ENCODE data around the gene PIGZ. TPM values are rescaled to one million over a fixed set of nuclear protein-coding genes. Genes with fewer than 3 reads are reported as not detected.

PIGZ gene
- total RNA-seq, 1 experiment from 2014 or later, result 0.55 TPM

- no peak for DNase-seq
- no peak overlapping the region for H3K4me3 ChIP-seq (ENCODE audit: insufficient read depth, low read depth, low read length)
- no peaks in the 10 kb centered on the region for H3K36me3 ChIP-seq (replicated peaks; ENCODE audit: control insufficient read depth, insufficient read depth, low read length)
- peaks cover 12% of the 10 kb centered on the region for H3K27me3 ChIP-seq (ENCODE audit: control insufficient read depth, insufficient read depth, low read length)
These were observed 6.7 kb upstream of the PIGZ start for GRCh38 chr3:196975349-196975748.

DNA sequence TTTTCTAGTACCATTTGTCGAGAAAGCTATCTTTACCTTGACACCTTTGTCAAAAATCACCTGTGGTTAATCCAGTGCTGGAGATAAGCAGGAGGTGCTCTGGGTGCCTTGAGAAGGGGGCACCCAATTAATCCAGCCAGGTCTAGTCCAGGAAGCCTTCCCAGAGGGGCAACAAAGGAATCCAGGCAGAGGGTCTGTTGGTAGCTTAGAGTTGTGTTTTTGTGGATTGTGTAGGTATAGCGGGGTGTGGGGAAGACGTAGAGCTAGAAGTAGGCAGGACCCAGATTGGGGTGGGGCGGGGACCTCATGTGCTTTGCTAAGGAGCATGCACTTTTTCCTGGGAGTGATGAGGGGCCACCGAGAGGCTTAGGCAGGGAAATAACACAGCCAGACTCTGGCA lies 6.0 kb upstream of the PIGZ start:
- Histone ChIP-seq H3K4me3 (ENCODE audit: insufficient read depth, low read depth, low read length) (no peak overlapping the region), H3K27me3 (ENCODE audit: control insufficient read depth, insufficient read depth, low read length) (peaks cover 18% of the 10 kb centered on the region), H3K36me3 (replicated peaks; ENCODE audit: control insufficient read depth, insufficient read depth, low read length) (no peaks in the 10 kb centered on the region)
- no peak for DNase-seq

- DNase-seq, result no peak
- H3K27me3 ChIP-seq (ENCODE audit: control insufficient read depth, insufficient read depth, low read length), result peaks cover 50% of the 10 kb centered on the region
These were observed 2.6 kb upstream of the PIGZ start for GRCh38 chr3:196971094-196971698.

DNA sequence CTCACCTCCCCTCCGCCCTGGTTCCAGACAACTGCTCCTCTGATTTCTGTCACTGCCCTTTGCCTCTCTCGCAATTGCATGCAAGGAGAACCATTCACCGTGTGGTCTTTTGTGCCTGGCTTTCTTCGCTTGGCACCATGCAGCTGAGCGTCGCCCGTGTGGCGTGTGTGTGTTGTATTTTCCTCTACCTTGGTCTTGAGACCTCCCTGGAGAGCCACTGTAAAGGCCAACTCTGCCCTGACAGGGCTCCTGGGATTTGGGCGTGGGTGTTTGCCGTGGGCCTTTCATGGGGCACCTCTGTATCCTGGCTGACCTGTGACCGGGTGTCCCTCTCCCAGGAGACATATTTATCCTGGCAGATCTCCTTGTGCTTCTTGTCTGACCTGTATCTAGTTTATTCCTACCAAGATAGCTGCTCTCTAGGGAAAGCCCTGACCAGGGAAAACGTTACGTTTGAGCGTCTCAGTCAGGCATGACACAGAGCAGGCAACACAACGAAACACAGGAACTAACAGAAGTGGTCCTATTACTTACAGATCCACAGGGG lies 2.0 kb upstream of the PIGZ start:
- no peaks in the 10 kb centered on the region for H3K36me3 ChIP-seq (replicated peaks; ENCODE audit: control insufficient read depth, insufficient read depth, low read length)
- H3K27me3 ChIP-seq (ENCODE audit: control insufficient read depth, insufficient read depth, low read length), result peaks cover 56% of the 10 kb centered on the region
- no peak for DNase-seq
- H3K4me3 ChIP-seq (ENCODE audit: insufficient read depth, low read depth, low read length), result no peak overlapping the region

More at GRCh38 chr3:196971094-196971698, 2.6 kb upstream of the PIGZ start:
- no peak overlapping the region for H3K4me3 ChIP-seq (ENCODE audit: insufficient read depth, low read depth, low read length)
- no peaks in the 10 kb centered on the region for H3K36me3 ChIP-seq (replicated peaks; ENCODE audit: control insufficient read depth, insufficient read depth, low read length)

- DNase-seq, result peak; percentile 97
- H3K4me3 ChIP-seq (ENCODE audit: insufficient read depth, low read depth, low read length), result peak overlapping the region; percentile 52
- no peaks in the 10 kb centered on the region for H3K36me3 ChIP-seq (replicated peaks; ENCODE audit: control insufficient read depth, insufficient read depth, low read length)
- H3K27me3 ChIP-seq (ENCODE audit: control insufficient read depth, insufficient read depth, low read length), result peaks cover 61% of the 10 kb centered on the region
These were observed 1.3 kb upstream of the PIGZ start for GRCh38 chr3:196969660-196970546.

GRCh38 chr3:196969134-196969659 lies 564 bp upstream of the PIGZ start:
- peak; percentile 83 for DNase-seq
- peaks cover 61% of the 10 kb centered on the region for H3K27me3 ChIP-seq (ENCODE audit: control insufficient read depth, insufficient read depth, low read length)
- peak overlapping the region; percentile 52 for H3K4me3 ChIP-seq (ENCODE audit: insufficient read depth, low read depth, low read length)
- H3K36me3 ChIP-seq (replicated peaks; ENCODE audit: control insufficient read depth, insufficient read depth, low read length), result no peaks in the 10 kb centered on the region

DNA sequence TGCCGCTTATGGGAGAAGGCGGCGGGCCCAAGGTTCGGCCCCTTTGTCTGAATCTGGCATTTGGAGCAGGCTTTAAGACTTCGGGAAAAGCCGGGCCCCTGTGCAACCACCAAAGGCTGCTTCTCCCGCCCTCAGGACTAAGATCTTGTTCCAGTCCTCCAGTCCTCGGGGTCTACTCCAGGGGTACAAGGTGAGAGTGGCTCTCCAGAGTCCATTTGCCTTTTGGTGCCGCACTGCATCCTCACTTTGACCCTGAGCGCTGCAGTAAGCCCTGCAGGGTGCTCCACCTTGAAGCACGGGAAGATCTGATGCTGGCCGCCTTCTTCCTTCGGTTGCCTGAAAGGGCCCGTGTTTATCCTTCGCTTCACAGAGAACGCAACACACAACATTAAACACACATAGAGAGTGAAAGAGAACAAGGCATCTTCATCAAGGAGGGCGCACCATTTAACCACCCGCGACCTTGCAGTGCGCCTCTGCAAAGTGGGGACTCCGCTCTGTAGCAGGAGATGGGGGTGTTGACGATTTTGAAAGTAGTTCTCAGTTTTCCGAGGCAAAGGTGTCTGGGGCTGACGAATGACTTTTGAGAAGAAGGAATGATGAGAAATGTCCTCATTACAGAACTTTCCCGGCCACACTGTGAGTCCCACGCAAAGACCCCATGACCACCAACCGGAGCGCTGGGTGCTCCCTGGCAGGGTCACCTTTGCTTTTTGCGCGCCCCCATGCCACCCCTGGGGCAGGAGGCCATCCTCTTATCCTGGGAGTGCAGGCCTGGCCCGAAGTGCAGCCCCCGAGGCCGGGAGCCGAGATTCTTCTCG lies 1.0 kb downstream of the PIGZ start:
- Histone ChIP-seq H3K4me3 (ENCODE audit: insufficient read depth, low read depth, low read length) (no peak overlapping the region; the same call in 1 of the 2 replicates), H3K36me3 (replicated peaks; ENCODE audit: control insufficient read depth, insufficient read depth, low read length) (no peaks in the 10 kb centered on the region), H3K27me3 (ENCODE audit: control insufficient read depth, insufficient read depth, low read length) (peaks cover 61% of the 10 kb centered on the region)
- DNase-seq, result peak; percentile 38

DNA sequence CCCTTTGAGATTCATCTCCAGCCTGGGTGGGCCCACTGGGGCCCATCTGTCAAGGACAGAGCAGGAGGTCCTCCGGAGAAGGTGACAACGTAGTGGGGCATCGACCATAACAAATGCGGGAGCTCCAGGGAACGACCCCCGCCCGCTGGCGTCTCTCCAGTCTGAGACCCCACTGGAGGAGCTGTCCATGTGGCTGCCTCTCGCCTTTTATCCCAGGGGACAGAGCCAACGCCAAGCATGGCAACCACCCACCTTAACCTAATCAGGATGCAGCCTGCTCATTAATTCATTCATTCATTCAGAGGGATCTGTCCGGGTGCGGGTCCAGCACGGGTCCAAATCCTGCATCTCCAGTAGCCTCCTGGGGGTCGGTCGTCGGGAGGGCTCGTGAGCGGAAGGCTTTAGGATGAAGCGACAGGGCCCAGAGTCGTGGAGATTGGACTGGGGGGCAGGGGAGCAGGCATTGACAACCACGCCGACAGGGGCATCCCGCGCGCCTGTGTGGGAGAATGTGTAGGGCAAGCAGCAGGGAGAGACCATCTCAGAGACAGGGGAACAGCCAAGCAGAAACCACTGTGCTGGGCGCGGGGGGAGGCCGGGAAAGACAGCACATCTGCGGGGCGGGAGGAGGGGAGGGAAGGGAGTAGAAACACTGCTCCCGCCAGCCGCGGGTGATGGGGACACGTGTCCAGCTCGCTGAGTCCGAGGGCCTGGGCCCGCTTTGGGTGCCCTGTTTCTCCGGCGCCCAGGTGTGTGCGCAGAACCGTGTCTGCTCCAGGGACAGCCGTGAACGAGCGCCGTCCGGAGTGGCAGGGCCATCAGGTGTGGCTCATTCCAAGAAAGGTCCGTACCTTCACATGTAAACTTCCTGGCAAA lies 1.9 kb downstream of the PIGZ start:
- H3K4me3 ChIP-seq (ENCODE audit: insufficient read depth, low read depth, low read length), result no peak overlapping the region
- no peaks in the 10 kb centered on the region for H3K36me3 ChIP-seq (replicated peaks; ENCODE audit: control insufficient read depth, insufficient read depth, low read length)

GRCh38 chr3:196965804-196966173 lies 2.8 kb downstream of the PIGZ start:
- Histone ChIP-seq H3K27me3 (ENCODE audit: control insufficient read depth, insufficient read depth, low read length) (peaks cover 54% of the 10 kb centered on the region), H3K4me3 (ENCODE audit: insufficient read depth, low read depth, low read length) (no peak overlapping the region), H3K36me3 (replicated peaks; ENCODE audit: control insufficient read depth, insufficient read depth, low read length) (no peaks in the 10 kb centered on the region)
- no peak for DNase-seq

More for the DNA sequence above, 1.9 kb downstream of the PIGZ start:
- peaks cover 61% of the 10 kb centered on the region for H3K27me3 ChIP-seq (ENCODE audit: control insufficient read depth, insufficient read depth, low read length)
- DNase-seq, result peak; percentile 74

- Histone ChIP-seq H3K27me3 (ENCODE audit: control insufficient read depth, insufficient read depth, low read length) (peaks cover 49% of the 10 kb centered on the region), H3K4me3 (ENCODE audit: insufficient read depth, low read depth, low read length) (no peak overlapping the region), H3K36me3 (replicated peaks; ENCODE audit: control insufficient read depth, insufficient read depth, low read length) (no peaks in the 10 kb centered on the region)
- no peak for DNase-seq
These were observed 3.4 kb downstream of the PIGZ start for GRCh38 chr3:196965112-196965803.

- H3K36me3 ChIP-seq (replicated peaks; ENCODE audit: control insufficient read depth, insufficient read depth, low read length), result no peaks in the 10 kb centered on the region
- H3K27me3 ChIP-seq (ENCODE audit: control insufficient read depth, insufficient read depth, low read length), result peaks cover 35% of the 10 kb centered on the region
- DNase-seq, result no peak
- no peak overlapping the region for H3K4me3 ChIP-seq (ENCODE audit: insufficient read depth, low read depth, low read length)
These were observed 5.0 kb downstream of the PIGZ start for GRCh38 chr3:196963631-196963953.

DNA sequence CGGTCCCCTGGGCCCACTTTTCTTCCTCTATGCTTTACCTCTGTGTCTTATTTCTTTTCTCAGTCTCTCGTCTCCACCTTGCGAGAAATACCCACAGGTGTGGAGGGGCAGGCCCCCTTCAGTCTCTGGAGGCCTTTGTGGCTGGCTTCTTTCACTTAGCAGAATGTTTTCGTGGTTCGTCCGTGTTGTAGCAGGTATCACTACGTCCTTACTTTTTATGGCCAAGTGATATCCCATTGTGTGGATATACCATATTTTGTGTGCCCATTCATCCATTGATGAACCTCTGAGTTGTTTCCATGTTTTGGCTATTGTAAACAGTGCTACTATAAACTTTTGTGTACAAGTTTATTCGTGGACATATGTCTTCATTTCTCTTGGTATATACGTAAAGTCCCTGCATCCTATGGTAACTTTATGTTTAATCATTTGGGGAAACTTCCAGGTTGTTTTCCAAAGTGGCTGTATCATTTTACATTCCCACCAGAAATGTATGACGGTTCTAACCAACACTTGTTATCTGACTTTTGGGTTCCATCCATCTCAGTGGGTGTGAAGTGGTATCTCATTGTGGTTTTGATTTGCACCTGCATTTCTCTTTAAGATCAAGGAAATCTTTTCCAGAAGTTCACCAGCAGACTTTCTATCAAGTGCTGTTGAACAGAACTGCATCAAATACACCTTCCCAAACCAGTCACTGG lies 5.6 kb downstream of the PIGZ start:
- Histone ChIP-seq H3K27me3 (ENCODE audit: control insufficient read depth, insufficient read depth, low read length) (peaks cover 30% of the 10 kb centered on the region), H3K36me3 (replicated peaks; ENCODE audit: control insufficient read depth, insufficient read depth, low read length) (no peaks in the 10 kb centered on the region), H3K4me3 (ENCODE audit: insufficient read depth, low read depth, low read length) (no peak overlapping the region)
- no peak for DNase-seq

Data from H7 (cell line).